Ishikawa (cell line): ENCODE results near the gene GIMAP4.

Source experiments
- CEBPB ChIP-seq: IDR thresholded peaks from 2 replicates; pipeline ENCODE4 v1.6.1; 2012
- CREB1 ChIP-seq: IDR thresholded peaks from 2 replicates; pipeline ENCODE4 v1.6.1; 2012; ENCODE audit warnings: low read depth
- EGR1 ChIP-seq: IDR thresholded peaks from 2 replicates; pipeline ENCODE4 v1.6.1; 2012
- EP300 ChIP-seq: IDR thresholded peaks from 2 replicates; pipeline ENCODE4 v1.6.1; 2012; ENCODE audit warnings: borderline replicate concordance
- FOXM1 ChIP-seq: IDR thresholded peaks from 2 replicates; pipeline ENCODE4 v1.6.1; 2012; ENCODE audit warnings: low read depth, borderline replicate concordance
- NFIC ChIP-seq: IDR thresholded peaks from 2 replicates; pipeline ENCODE4 v1.6.1; 2012
- RAD21 ChIP-seq: IDR thresholded peaks from 2 replicates; pipeline ENCODE4 v1.6.1; 2012; ENCODE audit warnings: low read depth
- TAF1 ChIP-seq: IDR thresholded peaks from 2 replicates; pipeline ENCODE4 v1.6.1; 2012; ENCODE audit warnings: low read depth, mild to moderate bottlenecking
- TCF12 ChIP-seq: IDR thresholded peaks from 2 replicates; pipeline ENCODE4 v1.6.1; 2012; ENCODE audit warnings: low read depth
- TEAD4 ChIP-seq: IDR thresholded peaks from 2 replicates; pipeline ENCODE4 v1.6.1; 2012
- YY1 ChIP-seq: IDR thresholded peaks from 2 replicates; pipeline ENCODE4 v1.6.1; 2012; ENCODE audit warnings: low read depth
- ZBTB7A ChIP-seq: IDR thresholded peaks from 2 replicates; pipeline ENCODE4 v1.6.1; 2012; ENCODE audit warnings: low read depth
- TF ChIP-seq, protein P1 (sequence below): IDR thresholded peaks from 2 replicates; pipeline ENCODE4 v1.6.1; 2012
- TF ChIP-seq, protein P2 (sequence below): IDR thresholded peaks from 2 replicates; pipeline ENCODE4 v1.6.1; 2012; ENCODE audit warnings: low read depth, mild to moderate bottlenecking
- TF ChIP-seq, protein P3 (sequence below): IDR thresholded peaks from 2 replicates; pipeline ENCODE4 v1.6.1; 2012

The GIMAP4 gene

DNA sequence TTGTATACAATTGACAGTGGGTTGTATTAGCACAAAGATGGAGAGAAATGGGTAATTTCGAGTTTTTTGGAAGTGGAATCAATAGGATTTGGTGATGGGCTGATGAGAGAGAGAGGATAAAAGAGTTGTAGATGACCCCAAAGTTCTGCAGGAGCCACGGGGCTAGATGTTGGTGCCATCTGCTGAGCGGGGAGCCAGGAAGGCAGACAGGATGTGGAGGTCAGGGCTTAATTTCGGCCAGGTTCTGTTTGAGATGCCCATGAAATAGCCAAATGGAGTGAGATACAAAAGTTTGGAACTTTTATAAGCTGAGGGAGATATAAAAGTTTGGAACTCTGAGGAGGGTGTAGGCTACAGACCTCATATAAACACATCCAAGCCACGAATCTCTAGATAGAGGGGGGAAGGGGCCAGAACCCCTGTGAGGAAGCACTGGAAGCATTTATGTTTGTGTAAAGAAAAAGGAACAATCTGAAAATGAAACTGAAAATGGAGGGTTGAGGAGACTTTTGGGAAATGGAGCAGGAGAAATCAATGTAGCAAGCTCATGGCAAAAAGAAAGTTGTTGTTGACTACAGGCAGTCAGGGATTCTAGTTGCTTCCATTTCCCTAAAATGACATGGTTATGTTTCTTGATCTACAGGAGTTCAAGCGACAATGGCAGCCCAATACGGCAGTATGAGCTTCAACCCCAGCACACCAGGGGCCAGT lies 2.2 kb downstream of the GIMAP4 start:
- TF ChIP-seq, protein P1, sequence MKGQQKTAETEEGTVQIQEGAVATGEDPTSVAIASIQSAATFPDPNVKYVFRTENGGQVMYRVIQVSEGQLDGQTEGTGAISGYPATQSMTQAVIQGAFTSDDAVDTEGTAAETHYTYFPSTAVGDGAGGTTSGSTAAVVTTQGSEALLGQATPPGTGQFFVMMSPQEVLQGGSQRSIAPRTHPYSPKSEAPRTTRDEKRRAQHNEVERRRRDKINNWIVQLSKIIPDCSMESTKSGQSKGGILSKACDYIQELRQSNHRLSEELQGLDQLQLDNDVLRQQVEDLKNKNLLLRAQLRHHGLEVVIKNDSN: no peak
- TF ChIP-seq YY1 (no peak), CREB1 (no peak), NFIC (no peak), ZBTB7A (no peak), CEBPB (no peak)
- TF ChIP-seq, protein P2, sequence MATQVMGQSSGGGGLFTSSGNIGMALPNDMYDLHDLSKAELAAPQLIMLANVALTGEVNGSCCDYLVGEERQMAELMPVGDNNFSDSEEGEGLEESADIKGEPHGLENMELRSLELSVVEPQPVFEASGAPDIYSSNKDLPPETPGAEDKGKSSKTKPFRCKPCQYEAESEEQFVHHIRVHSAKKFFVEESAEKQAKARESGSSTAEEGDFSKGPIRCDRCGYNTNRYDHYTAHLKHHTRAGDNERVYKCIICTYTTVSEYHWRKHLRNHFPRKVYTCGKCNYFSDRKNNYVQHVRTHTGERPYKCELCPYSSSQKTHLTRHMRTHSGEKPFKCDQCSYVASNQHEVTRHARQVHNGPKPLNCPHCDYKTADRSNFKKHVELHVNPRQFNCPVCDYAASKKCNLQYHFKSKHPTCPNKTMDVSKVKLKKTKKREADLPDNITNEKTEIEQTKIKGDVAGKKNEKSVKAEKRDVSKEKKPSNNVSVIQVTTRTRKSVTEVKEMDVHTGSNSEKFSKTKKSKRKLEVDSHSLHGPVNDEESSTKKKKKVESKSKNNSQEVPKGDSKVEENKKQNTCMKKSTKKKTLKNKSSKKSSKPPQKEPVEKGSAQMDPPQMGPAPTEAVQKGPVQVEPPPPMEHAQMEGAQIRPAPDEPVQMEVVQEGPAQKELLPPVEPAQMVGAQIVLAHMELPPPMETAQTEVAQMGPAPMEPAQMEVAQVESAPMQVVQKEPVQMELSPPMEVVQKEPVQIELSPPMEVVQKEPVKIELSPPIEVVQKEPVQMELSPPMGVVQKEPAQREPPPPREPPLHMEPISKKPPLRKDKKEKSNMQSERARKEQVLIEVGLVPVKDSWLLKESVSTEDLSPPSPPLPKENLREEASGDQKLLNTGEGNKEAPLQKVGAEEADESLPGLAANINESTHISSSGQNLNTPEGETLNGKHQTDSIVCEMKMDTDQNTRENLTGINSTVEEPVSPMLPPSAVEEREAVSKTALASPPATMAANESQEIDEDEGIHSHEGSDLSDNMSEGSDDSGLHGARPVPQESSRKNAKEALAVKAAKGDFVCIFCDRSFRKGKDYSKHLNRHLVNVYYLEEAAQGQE: no peak

DNA sequence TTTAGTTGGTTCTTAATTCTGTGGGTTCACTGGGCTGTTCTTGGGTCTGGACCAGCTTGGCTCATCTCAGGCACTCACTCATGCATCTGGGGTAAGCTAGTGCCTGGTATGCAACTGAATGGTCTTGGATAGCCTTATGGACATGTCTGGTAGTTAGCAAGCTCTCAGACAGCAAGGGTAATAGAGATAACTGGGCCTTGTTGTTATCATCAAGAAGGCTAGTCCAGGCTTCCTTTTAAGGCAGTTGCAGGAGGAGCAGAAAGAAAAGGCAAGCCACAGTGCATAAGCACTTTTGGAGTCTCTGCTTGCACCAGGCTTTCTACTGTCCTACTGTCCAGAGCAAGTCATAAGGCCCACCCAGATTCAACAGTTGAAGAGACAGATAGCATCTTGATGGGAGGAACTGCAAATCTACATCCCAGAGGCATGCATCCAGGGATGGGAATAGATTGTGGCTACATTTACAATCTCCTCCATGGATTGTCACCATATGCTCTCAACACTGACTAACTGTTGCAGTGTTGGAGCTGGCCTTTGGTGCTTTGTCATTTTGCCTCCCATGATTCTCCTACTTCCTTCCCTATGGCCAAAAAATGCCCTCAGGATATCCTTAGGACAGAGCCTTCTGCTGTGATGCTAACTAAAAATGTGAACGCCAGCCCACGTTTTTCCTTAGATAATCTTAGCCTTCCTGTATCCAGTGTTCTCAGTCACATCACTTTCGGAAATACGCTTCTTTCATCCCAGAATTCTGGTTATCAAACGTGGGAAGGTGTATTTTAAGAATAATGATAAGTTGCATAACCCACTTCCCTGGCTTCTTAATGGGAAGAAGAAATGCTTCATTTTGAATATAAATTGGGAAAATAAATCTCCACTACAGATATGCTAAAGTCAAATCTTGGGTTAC lies 3.6 kb downstream of the GIMAP4 start:
- TF ChIP-seq TAF1: no peak
- no peak for TF ChIP-seq NFIC
- no peak for TF ChIP-seq EGR1
- no peak for TF ChIP-seq ZBTB7A
- TF ChIP-seq TEAD4: no peak
- TF ChIP-seq YY1: no peak
- TF ChIP-seq RAD21: no peak
- no peak for TF ChIP-seq CREB1
- TF ChIP-seq FOXM1: no peak
- TF ChIP-seq, protein P2: no peak
- TF ChIP-seq, protein P1: no peak
- TF ChIP-seq, protein P3, sequence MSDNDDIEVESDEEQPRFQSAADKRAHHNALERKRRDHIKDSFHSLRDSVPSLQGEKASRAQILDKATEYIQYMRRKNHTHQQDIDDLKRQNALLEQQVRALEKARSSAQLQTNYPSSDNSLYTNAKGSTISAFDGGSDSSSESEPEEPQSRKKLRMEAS: no peak
- TF ChIP-seq EP300: no peak
- TF ChIP-seq CEBPB: no peak
- TF ChIP-seq TCF12: no peak

DNA sequence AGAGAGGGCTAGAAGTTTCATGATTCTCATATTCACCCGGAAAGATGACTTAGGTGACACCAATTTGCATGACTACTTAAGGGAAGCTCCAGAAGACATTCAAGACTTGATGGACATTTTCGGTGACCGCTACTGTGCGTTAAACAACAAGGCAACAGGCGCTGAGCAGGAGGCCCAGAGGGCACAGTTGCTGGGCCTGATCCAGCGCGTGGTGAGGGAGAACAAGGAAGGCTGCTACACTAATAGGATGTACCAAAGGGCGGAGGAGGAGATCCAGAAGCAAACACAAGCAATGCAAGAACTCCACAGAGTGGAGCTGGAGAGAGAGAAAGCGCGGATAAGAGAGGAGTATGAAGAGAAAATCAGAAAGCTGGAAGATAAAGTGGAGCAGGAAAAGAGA lies 5.3 kb downstream of the GIMAP4 start:
- no peak for TF ChIP-seq ZBTB7A
- TF ChIP-seq YY1: no peak
- TF ChIP-seq EGR1: no peak
- TF ChIP-seq CEBPB: no peak
- no peak for TF ChIP-seq TAF1
- no peak for TF ChIP-seq TEAD4
- TF ChIP-seq CREB1: no peak
- no peak for TF ChIP-seq EP300
- no peak for TF ChIP-seq RAD21
- TF ChIP-seq, protein P2: no peak
- TF ChIP-seq, protein P3: no peak
- TF ChIP-seq NFIC: no peak
